Stimulated activated CD4-positive, alpha-beta T cell treated with anti-CD3 and anti-CD28 coated beads, Interleukin-2, amount 100 ng/mL, for 4 hours (primary cell): ENCODE measurements around the gene GINS3.
"Not testable (repeated sequence)": the region's sequence is repeated elsewhere in the genome, so short reads cannot be mapped to it uniquely, and the experiment has no call there.

Source experiments
- DNase-seq: peaks from one replicate; pipeline ENCODE4 v3.0.0-alpha.2; 2020; ENCODE audit warnings: low read depth

Gene GINS3

GRCh38 chr16:58389724-58390123, 2.5 kb upstream of the GINS3 start:
- no peak for DNase-seq

DNA sequence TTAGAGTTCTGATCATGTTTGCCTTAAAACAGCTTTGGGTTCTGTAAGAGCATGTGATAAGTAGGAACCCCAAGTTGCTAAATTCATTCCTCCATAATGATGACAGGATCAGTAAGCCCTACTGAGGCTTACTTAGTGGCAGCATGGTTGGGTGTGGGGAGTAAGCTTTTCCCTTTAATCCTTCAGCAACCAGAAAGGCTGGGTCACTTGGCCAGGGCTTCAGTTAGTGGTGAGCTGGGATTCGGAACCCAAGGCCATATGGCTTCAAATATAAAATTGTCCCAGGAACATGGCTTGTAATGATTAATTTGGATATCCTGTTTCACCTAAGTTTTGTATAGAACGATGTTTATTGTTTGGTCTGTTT, 850 bp downstream of the GINS3 start:
- DNase-seq = no peak

GRCh38 chr16:58396897-58397296, 4.6 kb downstream of the GINS3 start:
- DNase-seq = not testable (repeated sequence)

DNA sequence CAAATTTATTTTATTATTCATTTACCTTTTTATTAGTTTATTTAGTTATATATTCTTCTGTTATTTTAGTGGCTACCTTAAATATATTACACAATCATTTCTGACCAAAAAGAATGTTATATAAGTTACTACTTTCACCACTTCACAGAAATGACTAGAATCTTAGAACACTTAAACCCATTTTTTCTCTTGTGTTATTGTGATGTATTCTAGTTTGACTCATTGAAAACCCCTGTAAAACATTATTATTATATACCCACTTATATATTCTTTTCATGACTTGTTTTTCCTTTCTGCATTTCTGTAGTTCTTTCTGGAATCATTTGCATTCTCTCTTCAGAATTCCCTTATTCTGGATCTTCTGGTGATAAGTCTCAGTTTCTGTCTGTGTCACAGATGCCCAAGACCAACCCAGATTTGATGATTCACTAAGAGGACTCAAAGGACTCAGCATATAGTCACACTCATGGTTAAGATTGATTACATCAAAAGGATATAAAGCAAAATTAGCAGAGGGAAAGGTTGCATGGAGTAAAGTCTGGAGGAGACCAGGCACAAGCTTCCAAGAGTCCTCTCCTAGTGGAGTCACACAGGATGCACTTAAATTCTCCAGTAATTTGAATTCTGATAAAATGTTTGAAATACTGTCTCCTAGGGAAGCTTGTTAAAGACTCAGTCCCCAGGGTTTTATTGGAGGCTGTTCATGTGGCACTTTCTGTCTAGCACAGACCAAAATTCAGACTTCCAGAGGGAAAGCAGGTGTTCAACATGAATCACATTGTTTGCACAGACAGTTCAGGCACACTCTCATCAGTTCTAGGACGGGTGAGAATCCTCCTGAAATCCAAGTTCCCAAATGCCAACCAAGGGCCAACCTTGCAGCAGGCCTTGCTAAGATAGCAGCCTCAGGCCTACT, 7.7 kb downstream of the GINS3 start:
- no peak for DNase-seq

DNA sequence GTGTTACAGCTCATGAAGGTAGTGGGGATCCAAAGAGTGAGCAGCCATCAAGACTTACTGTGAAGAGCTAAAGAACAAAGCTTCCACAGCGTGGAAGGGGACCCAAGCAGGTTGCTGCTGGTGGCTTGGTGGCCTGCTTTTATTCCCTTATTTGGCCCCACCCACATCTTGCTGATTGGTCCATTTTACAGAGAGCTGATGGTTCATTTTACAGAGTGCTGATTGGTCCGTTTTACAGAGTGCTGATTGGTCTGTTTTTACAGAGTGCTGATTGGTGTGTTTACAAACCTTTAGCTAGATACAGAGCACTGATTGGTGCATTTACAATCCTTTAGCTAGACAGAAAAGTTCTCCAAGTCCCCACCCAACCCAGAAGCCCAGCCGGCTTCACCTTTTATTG, 9.0 kb downstream of the GINS3 start:
- not testable (repeated sequence) for DNase-seq

GRCh38 chr16:58402796-58403195, 10.5 kb downstream of the GINS3 start:
- DNase-seq = no peak

DNA sequence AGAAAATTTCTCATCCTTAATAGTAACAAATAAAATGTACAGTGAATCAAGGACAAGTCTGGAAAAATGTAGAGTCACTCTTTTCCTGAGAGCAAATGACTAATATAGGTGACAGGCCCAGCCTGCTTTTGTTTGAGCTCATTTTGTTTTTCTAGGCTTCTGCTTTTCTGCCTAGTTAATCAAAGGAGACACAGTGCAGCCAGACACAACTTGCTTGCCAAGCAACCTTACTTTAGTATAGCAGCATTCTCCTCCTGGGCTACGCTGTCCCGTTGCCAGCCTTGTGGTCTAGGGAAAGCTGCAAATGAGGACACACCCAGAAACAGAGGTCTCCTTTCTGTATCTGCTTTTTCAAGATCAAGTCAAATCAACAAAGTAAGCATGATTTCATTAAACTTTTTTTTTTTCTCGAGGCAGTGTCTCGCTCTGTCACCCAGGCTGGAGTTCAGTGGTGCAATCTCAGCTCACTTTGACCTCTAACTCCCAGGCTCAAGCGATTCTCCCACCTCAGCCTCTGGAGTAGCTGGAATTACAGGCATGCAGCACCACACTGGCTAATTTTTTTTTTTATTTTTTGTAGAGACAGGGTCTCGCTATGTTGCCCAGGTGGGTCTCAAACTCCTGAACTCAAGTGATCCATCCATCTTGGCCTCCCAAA, 17.2 kb downstream of the GINS3 start:
- no peak for DNase-seq

DNA sequence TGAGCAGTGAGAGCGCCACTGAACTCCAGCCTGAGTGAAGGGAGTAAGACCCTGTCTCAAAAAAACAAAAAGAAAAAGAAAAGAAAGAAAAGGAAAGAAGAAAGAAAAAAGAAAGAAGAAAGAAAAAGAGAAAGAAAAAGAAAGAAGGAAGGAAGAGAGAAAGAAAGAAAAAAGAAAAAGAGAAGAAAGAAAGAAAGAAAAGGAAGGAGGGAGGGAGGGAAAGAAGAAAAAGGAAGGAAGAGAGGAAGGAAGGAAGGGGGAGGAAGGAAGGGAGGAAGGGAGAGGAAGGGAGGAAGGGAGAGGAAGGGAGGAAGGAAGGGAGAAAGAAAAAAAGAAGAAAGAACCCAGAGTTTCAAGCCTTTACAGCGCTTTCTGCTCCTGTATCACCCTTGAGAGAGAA, 19.1 kb downstream of the GINS3 start:
- DNase-seq = no peak

DNA sequence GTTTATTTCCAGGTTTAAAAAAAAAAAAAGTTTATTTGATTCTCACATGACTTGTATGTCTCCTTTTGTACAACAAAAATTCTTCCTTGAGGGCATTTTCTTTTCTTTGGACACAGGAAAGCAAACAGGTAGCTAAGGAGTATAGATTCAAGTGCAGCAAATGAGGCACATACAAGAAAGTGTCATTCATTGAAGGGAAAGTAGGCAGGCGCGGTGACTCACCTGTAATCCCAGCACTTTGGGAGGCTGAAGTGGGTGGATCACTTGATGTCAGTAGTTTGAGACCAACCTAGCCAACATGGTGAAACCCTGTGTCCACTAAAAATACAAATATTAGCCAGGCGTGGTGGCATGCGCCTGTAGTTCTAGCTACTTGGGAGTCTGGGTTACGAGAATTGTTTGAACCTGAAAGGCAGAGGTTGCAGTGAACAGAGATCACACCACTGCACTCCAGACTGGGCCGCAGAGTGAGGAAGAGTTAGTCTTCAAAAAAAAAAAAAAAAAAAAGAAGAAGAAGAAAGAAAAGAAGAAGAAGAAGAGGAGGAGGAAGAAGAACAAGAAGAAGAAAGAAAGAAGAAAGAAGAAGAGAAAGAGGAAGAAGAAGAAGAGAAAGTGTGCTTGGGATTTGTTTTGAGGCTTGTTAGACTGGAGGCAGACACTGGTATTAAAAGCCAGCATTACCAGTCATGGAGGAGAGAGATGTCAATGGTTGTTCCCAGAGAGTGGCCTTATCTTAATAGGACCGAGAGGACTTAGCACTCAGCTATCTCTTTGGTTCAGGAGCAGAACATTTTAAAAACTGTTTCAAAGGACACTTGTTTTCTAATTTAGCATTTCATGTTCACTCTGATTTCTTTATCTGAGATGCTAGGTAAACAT, 19.7 kb downstream of the GINS3 start:
- DNase-seq = no peak

GRCh38 chr16:58412615-58412970, 20.3 kb downstream of the GINS3 start:
- DNase-seq = not testable (repeated sequence)

DNA sequence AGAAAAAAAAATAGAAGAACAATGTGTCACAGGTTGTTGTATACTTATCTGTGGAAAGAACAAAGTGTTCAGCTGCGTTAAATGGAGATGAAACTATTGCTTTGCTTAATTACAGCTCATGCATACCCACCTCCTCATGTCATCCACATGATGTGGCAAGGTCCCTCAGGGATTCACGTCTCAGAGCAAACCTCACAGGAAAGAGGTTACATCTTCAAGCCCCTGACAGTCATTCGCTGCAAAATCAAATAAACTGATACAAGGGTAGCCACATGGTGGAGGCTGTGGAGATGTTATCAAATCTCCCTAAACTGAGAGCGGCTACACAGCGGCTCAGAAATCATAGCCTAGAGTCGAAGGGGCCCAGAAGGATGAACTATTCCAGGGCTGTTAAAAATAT, 21.1 kb downstream of the GINS3 start:
- DNase-seq = no peak

- no peak for DNase-seq
These were observed 22.7 kb downstream of the GINS3 start for GRCh38 chr16:58415003-58415402.

DNA sequence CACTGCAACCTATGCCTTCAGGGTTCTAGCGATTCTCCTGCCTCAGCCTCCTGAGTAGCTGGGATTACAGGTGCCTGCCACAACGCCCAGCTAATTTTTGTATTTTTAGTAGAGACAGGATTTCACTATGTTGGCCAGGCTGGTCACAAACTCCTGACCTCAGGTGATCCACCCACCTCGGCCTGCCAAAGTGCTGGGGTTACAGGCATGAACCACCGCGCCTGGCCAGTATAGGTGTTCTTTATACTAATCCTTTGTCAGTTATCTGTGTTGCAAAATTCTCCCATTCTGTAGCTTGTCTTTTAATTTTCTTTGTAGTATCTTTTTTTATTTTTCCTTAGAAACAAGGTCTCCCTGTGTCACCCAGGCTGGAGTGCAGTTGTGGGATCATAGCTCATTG, 23.7 kb downstream of the GINS3 start:
- not testable (repeated sequence) for DNase-seq

GRCh38 chr16:58417035-58417434, 24.8 kb downstream of the GINS3 start:
- DNase-seq = no peak

DNA sequence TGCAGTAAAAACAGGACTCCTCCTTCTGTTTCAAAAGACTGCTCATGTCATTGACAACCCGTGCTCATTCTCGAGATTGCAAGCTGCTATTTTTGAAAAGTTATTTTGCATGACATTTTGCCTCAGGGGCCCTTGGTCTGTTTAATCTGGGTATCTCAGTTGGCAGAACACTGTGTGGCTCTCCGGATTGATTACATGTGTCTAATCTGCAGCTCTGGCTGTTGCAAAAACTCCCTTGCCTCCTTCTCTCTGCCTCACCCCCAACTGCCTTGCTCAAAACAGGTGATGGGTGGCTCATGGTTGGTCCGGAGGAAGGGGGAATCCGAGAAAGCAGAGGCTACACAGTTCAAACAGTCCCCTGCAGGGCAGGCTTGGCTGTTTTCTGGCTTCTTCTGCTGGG, 25.3 kb downstream of the GINS3 start:
- DNase-seq = no peak

- no peak for DNase-seq
These were observed 25.8 kb downstream of the GINS3 start for GRCh38 chr16:58418026-58418425.

GRCh38 chr16:58418601-58419000, 26.3 kb downstream of the GINS3 start:
- no peak for DNase-seq

- no peak for DNase-seq
These were observed 27.1 kb downstream of the GINS3 start for GRCh38 chr16:58419241-58419990.

DNA sequence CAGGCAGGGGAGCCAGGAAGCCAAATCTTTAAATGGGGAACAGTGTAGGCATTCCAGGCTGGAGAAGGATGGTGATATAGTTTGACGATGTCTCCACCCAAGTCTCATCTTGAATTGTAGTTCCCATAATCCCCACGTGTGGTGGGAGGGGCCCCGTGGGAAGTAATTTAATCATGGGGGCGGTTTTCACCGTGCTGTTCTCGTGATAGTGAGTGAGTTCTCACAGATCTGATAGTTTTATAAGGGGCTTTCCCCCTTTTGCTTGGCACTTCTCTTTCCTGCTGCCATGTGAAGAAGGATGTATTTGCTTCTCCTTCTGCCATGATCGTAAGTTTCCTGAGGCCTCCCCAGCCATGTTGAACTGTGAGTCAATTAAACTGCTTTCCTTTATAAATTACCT, 28.8 kb downstream of the GINS3 start:
- no peak for DNase-seq

DNA sequence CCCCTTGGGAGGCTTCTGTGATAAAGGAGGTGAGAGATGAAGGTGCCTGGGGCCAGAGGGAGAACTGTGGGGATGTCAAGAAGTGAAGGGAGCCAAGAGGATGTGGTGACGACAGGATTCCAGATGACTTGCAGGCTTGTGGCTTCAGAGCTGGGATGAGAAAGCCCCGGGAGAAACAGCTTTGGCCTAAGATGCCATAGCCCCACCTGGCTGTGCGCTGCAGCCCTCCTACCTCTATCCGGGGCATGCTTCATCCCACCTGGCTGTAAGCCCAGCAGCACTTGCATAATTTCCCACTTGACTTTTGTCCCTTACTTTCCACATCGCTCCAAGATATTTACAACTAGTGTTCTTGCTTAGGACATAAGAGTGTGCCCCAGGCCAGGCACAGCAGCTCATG, 29.3 kb downstream of the GINS3 start:
- no peak for DNase-seq

GRCh38 chr16:58422809-58423208, 30.5 kb downstream of the GINS3 start:
- no peak for DNase-seq

DNA sequence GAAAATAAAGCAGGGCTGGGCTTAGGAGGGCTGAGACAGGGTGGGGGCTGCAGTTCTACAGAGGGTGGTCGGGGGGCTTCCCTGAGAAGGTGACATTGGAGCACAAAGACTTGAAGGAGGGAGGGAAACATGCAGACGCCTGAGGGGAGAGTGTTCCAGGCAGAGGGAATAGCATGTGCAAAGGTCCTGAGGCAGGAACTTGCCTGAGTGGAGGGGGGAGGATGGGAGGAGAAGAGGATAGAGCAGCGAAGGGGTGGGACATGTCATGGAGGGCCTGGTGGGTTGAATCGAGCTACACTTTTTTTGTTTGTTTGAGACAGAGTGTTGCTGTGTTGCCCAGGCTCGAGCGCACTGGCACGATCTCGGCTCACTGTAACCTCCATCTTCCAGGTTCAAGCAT, 33.0 kb downstream of the GINS3 start:
- no peak for DNase-seq
